ENCODE measurements around the gene PLEKHM1.

The PLEKHM1 gene

GRCh38 chr17:45427181-45427835 is 63.2 kb downstream of the PLEKHM1 start:
- DNase-seq (ENCODE audit: low read depth in 2 of 2): no peak

DNA sequence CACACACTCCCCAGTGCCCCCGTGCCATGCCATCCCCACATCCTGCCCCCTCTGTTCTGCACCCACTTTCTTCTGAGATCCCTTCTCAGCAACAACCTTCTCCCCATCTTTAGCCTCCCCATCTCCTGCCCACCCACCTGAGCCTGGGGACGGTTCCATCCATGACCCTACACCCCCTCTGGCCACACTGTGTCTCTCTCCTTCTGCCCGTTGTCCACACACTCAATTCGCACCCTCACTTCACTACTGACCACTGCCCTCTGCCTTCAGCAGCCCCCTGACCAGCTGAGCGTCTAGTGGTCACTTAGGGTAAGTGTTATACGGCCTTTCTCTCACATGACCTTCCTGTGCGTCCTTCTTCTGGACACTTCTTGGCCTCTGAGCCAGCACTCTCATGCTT is 64.0 kb downstream of the PLEKHM1 start:
- no peak for DNase-seq (ENCODE audit: low read depth in 2 of 2)

DNA sequence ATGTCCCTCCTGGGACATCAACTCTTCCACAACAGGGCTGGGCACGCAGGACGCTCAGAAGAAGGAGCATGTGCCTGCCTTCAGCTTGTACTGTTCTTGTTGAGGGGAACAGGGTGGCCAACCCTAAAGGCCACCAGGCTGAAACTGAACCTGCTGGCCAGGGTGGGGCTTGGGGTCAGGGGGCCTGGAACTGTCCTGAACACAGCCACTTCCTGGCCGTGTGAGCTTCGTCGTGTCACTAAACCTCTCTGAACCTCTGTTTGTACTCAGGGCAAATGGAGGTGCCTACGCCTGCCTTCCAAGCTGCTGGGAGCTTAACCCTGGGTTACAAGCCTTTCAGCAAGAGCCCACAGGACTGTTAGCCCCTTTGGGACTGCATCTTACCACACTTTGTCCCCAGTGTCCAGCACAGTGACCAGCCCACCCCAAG is 64.5 kb downstream of the PLEKHM1 start:
- no peak for DNase-seq (ENCODE audit: low read depth in 2 of 2)

GRCh38 chr17:45425125-45425983 is 65.2 kb downstream of the PLEKHM1 start:
- peak; percentile 35 to 39 for DNase-seq (ENCODE audit: low read depth in 2 of 2)

GRCh38 chr17:45424769-45425124 is 65.8 kb downstream of the PLEKHM1 start:
- DNase-seq (ENCODE audit: low read depth in 2 of 2): no peak

GRCh38 chr17:45423975-45424335 is 66.6 kb downstream of the PLEKHM1 start:
- DNase-seq (ENCODE audit: low read depth in 2 of 2): no peak

DNA sequence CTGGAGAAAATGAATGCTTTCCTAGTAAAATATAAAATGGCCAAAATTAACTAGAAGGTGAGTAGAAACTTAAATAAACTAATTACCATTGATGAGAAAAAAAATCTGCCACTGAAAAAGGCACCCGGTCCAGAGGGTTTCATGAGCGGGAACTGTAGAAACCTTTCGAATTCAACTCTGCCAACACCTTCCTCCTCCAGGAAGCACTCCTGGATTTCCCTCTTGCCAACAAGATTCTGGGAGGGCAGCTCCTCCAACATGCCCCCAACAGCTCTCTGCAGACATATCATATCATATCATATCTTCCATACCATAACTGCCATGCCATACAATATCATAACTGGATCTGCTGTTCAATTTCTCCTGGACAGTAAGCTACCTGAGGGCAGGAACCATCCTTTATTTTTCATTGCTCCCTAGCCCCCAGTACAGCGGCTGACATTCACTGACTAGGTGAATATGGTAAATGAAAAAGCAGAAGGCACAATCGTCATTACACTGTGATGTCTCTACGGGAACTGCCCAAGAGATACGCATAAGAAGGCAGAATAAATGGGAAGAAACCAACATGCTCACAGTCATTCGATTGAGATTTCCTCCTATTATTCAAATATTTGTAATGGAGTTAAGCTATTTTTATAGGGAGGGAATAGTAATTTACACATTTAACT is 67.1 kb downstream of the PLEKHM1 start:
- DNase-seq (ENCODE audit: low read depth in 2 of 2): no peak

GRCh38 chr17:45414990-45415881 is 75.3 kb downstream of the PLEKHM1 start:
- DNase-seq (ENCODE audit: low read depth in 2 of 2): no peak

DNA sequence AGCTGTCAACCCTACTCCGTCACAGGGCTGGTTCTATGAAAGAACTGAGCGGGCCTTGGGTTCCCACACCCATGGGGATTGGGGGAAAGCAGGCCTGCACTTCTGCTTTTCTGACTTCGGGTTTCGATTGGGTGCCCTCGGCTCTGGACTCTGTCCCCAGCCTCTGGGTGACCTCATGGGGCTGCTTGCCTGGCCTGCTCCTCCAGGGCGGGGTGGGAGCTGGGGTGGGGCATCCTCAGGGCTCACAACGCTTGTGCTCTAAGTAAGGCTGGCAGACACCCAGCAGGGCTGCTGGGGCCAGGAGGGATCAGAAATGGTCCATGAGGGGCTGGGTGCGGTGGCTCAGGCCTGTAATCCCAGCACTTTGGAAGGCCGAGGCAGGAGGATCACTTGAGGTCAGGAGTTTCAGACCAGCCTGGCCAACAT is 77.0 kb downstream of the PLEKHM1 start:
- DNase-seq (ENCODE audit: low read depth in 2 of 2): no peak

GRCh38 chr17:45411348-45412105 is 79.0 kb downstream of the PLEKHM1 start:
- no peak for DNase-seq (ENCODE audit: low read depth in 2 of 2)

- DNase-seq (ENCODE audit: low read depth in 2 of 2): no peak
Observed at GRCh38 chr17:45410144-45411091, 80.1 kb downstream of the PLEKHM1 start.

- DNase-seq (ENCODE audit: low read depth in 2 of 2): no peak
Observed at GRCh38 chr17:45409659-45410076, 80.9 kb downstream of the PLEKHM1 start.

GRCh38 chr17:45408611-45409421 is 81.7 kb downstream of the PLEKHM1 start:
- no peak for DNase-seq (ENCODE audit: low read depth in 2 of 2)

DNA sequence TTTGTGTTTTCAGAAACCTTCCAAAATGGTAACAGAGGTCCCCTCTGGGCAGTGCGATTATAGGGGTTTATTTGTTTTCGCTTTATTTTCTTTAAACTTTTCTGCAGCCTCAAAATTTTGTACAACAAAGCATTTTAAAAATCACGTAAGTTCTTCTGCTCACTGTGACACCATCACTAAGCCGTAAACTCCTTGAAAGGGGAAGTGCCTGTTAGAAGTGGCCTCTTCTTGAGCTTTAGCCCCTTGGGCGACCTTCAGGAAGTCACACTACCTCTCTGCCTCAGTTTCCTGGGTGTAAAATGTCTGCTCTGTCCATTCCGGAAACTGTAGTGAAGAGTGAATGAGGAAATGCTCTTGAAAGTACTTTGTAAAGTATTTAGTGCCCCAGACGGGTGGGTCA is 84.4 kb downstream of the PLEKHM1 start:
- DNase-seq (ENCODE audit: low read depth in 2 of 2): no peak

DNA sequence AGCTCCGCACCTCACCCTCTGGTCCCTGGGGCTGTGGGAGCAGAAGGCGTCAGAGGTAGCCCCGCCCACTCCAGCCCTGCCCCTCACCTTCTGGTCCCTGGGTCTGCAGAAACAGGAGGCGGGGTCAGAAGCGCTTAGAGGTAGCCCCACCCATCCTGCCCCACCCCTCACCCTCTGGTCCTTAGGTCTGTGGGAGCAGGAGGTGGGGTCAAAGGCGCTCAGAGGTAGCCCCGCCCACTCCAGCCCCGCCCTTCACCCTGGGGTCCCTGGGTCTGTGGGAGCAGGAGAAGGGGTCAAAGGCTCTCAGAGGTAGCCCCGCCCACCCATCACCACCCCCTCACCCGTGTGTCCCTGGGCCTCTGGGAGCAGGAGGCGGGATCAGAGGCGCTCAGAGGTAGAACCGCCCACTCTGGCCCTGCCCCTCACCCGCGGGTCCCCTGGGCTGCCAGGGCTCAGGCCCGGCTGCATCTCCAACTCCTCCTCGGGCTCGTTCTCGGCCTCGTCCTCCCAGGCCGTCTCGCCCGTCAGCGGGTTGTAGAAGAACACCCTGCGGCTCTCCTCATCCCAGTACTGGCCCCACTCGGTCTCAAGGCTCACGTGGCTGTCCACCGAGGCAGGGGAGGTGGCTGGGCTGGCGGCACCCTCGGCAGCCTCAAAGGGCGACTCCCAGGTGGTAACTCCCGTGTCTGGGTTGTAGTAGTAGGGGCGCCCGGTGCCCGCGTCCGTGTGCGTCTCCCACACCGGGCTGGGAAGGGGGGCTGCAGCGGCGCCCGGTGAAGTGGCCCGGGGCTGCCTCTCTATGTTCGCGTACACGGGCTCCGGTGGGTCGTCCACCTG is 85.1 kb downstream of the PLEKHM1 start:
- no peak for DNase-seq (ENCODE audit: low read depth in 2 of 2)

- DNase-seq (ENCODE audit: low read depth in 2 of 2): no peak
Observed at GRCh38 chr17:45404870-45405249, 85.7 kb downstream of the PLEKHM1 start.

- no peak for DNase-seq (ENCODE audit: low read depth in 2 of 2)
Observed at GRCh38 chr17:45403906-45404490, 86.5 kb downstream of the PLEKHM1 start.

DNA sequence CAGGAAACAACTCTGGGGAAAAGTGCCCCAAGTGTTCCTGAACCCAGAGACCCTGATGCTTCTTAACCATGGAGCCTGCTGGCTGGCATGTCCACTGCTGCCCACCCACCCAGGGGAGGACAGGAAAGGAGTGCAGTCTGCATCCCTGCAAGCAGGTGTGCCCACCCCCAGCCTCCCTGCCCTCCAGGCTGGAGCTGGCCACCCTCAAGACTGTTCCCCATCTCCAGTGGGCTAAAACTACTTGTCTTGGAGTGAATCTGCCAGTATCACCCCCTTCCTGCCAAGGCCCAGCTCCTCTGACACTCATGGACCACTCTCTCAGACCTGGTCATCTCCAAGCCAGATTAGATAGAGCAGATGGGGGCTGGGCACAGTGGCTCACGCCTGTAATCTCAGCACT is 87.6 kb downstream of the PLEKHM1 start:
- no peak for DNase-seq (ENCODE audit: low read depth in 2 of 2)

Data from fibroblast of skin of left quadriceps (primary cell).